HEK293 (cell line): Measurements from ENCODE around the gene MTX1.
A peak's percentile ranks its signal among the peaks of the same experiment; 100 is the strongest.

Experiments used
- BCL6B ChIP-seq: fragments of 450-650 bp; formaldehyde crosslinking; IDR thresholded peaks from 2 replicates; pipeline ENCODE4 v1.5.1; 2017; ENCODE audit warnings: missing biosample characterization, missing genetic modification characterization
- HIC1 ChIP-seq: fragments of 450-650 bp; formaldehyde crosslinking; IDR thresholded peaks from 2 replicates; pipeline ENCODE4 v1.5.1; 2016; ENCODE audit warnings: missing biosample characterization, missing genetic modification characterization
- KLF9 ChIP-seq: fragments of 450-650 bp; formaldehyde crosslinking; IDR thresholded peaks from 2 replicates; pipeline ENCODE4 v1.5.1; 2016; ENCODE audit warnings: missing biosample characterization, missing genetic modification characterization, low read depth
- MYNN ChIP-seq: fragments of 450-650 bp; formaldehyde crosslinking; IDR thresholded peaks from 2 replicates; pipeline ENCODE4 v1.5.1; 2016; ENCODE audit warnings: missing biosample characterization, missing genetic modification characterization, borderline replicate concordance
- PBX3 ChIP-seq: sonication (generic); formaldehyde crosslinking; IDR thresholded peaks from 2 replicates; pipeline ENCODE4 v1.8.1; 2022; ENCODE audit warnings: mild to moderate bottlenecking, moderate library complexity, missing genetic modification reagents
- REST ChIP-seq: fragments of 450-650 bp; formaldehyde crosslinking; IDR thresholded peaks from 2 replicates; pipeline ENCODE4 v1.5.1; 2016; ENCODE audit warnings: missing biosample characterization, missing genetic modification characterization
- ZBTB20 ChIP-seq: fragments of 450-650 bp; formaldehyde crosslinking; IDR thresholded peaks from 2 replicates; pipeline ENCODE4 v1.5.1; 2016; ENCODE audit warnings: missing biosample characterization, missing genetic modification characterization
- ZBTB48 ChIP-seq: fragments of 450-650 bp; formaldehyde crosslinking; IDR thresholded peaks from 2 replicates; pipeline ENCODE4 v1.5.1; 2016; ENCODE audit warnings: missing biosample characterization, missing genetic modification characterization
- ZFHX2 ChIP-seq: fragments of 450-650 bp; formaldehyde crosslinking; conservative IDR thresholded peaks from 2 replicates; pipeline ENCODE4 v1.5.1; 2016; ENCODE audit warnings: missing biosample characterization, missing genetic modification characterization
- ZNF132 ChIP-seq: fragments of 450-650 bp; formaldehyde crosslinking; IDR thresholded peaks from 2 replicates; pipeline ENCODE4 v1.5.1; 2017; ENCODE audit warnings: missing biosample characterization, missing genetic modification characterization, borderline replicate concordance
- ZNF146 ChIP-seq: fragments of 450-650 bp; formaldehyde crosslinking; IDR thresholded peaks from 2 replicates; pipeline ENCODE4 v1.5.1; 2016; ENCODE audit warnings: missing biosample characterization, missing genetic modification characterization
- ZNF148 ChIP-seq: fragments of 450-650 bp; formaldehyde crosslinking; IDR thresholded peaks from 2 replicates; pipeline ENCODE4 v1.5.0; 2017; ENCODE audit warnings: missing biosample characterization, missing genetic modification characterization, borderline replicate concordance
- ZNF174 ChIP-seq: fragments of 450-650 bp; formaldehyde crosslinking; IDR thresholded peaks from 2 replicates; pipeline ENCODE4 v1.5.0; 2017; ENCODE audit warnings: missing biosample characterization, mild to moderate bottlenecking, missing genetic modification characterization
- ZNF561 ChIP-seq: fragments of 450-650 bp; IDR thresholded peaks from 2 replicates; pipeline ENCODE4 v1.5.1; 2018; ENCODE audit warnings: missing biosample characterization, missing genetic modification characterization, borderline replicate concordance
- ZNF600 ChIP-seq: fragments of 450-650 bp; formaldehyde crosslinking; IDR thresholded peaks from 2 replicates; pipeline ENCODE4 v1.5.1; 2016; ENCODE audit warnings: missing biosample characterization, missing genetic modification characterization
- ZNF843 ChIP-seq: fragments of 450-650 bp; formaldehyde crosslinking; IDR thresholded peaks from 2 replicates; pipeline ENCODE4 v1.5.1; 2016; ENCODE audit warnings: missing biosample characterization, missing genetic modification characterization
- ZXDB ChIP-seq: fragments of 450-650 bp; formaldehyde crosslinking; IDR thresholded peaks from 2 replicates; pipeline ENCODE4 v1.5.1; 2016; ENCODE audit warnings: missing biosample characterization, missing genetic modification characterization
- TF ChIP-seq, protein P1 (sequence below): fragments of 450-650 bp; formaldehyde crosslinking; IDR thresholded peaks from 2 replicates; pipeline ENCODE4 v1.5.1; 2016; ENCODE audit warnings: missing biosample characterization, missing genetic modification characterization
- TF ChIP-seq, protein P2 (sequence below): fragments of 450-650 bp; formaldehyde crosslinking; IDR thresholded peaks from 2 replicates; pipeline ENCODE4 v1.5.1; 2017; ENCODE audit warnings: missing biosample characterization, missing genetic modification characterization
- TF ChIP-seq, protein P3 (sequence below): fragments of 450-650 bp; formaldehyde crosslinking; IDR thresholded peaks from 2 replicates; pipeline ENCODE4 v1.5.1; 2016; ENCODE audit warnings: missing biosample characterization, missing genetic modification characterization

MTX1 gene

GRCh38 chr1:155193275-155193990, 15.1 kb upstream of the MTX1 start (continued):
- TF ChIP-seq ZNF132 (tag by site-specific recombination) (no peak), BCL6B (no peak), ZNF561 (tag by site-specific recombination) (peak; percentile 92), ZNF843 (tag by site-specific recombination) (no peak), ZNF146 (tag by site-specific recombination) (no peak), ZXDB (tag by site-specific recombination) (peak; percentile 73; the same call in 1 of the 2 replicates), ZBTB20 (tag by site-specific recombination) (peak; percentile 93), ZFHX2 (tag by site-specific recombination) (peak; percentile 99), ZNF600 (tag by site-specific recombination) (peak; percentile 84), REST (0 out of 2 replicates have a peak, but pooled peaks have one; percentile 14), KLF9 (tag by site-specific recombination) (peak; percentile 63), MYNN (no peak), ZBTB48 (tag by site-specific recombination) (peak; percentile 99), ZNF174 (tag by site-specific recombination) (no peak), HIC1 (peak; percentile 85), ZNF148 (tag by site-specific recombination) (no peak), PBX3 (no peak)
- TF ChIP-seq, protein P1, sequence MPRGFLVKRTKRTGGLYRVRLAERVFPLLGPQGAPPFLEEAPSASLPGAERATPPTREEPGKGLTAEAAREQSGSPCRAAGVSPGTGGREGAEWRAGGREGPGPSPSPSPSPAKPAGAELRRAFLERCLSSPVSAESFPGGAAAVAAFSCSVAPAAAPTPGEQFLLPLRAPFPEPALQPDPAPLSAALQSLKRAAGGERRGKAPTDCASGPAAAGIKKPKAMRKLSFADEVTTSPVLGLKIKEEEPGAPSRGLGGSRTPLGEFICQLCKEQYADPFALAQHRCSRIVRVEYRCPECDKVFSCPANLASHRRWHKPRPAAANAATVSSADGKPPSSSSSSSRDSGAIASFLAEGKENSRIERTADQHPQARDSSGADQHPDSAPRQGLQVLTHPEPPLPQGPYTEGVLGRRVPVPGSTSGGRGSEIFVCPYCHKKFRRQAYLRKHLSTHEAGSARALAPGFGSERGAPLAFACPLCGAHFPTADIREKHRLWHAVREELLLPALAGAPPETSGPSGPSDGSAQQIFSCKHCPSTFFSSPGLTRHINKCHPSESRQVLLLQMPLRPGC (tag by site-specific recombination), result 0 out of 2 replicates have a peak, but pooled peaks have one; percentile 70
- TF ChIP-seq, protein P2, sequence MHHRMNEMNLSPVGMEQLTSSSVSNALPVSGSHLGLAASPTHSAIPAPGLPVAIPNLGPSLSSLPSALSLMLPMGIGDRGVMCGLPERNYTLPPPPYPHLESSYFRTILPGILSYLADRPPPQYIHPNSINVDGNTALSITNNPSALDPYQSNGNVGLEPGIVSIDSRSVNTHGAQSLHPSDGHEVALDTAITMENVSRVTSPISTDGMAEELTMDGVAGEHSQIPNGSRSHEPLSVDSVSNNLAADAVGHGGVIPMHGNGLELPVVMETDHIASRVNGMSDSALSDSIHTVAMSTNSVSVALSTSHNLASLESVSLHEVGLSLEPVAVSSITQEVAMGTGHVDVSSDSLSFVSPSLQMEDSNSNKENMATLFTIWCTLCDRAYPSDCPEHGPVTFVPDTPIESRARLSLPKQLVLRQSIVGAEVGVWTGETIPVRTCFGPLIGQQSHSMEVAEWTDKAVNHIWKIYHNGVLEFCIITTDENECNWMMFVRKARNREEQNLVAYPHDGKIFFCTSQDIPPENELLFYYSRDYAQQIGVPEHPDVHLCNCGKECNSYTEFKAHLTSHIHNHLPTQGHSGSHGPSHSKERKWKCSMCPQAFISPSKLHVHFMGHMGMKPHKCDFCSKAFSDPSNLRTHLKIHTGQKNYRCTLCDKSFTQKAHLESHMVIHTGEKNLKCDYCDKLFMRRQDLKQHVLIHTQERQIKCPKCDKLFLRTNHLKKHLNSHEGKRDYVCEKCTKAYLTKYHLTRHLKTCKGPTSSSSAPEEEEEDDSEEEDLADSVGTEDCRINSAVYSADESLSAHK (tag by site-specific recombination), result no peak
- TF ChIP-seq, protein P3, sequence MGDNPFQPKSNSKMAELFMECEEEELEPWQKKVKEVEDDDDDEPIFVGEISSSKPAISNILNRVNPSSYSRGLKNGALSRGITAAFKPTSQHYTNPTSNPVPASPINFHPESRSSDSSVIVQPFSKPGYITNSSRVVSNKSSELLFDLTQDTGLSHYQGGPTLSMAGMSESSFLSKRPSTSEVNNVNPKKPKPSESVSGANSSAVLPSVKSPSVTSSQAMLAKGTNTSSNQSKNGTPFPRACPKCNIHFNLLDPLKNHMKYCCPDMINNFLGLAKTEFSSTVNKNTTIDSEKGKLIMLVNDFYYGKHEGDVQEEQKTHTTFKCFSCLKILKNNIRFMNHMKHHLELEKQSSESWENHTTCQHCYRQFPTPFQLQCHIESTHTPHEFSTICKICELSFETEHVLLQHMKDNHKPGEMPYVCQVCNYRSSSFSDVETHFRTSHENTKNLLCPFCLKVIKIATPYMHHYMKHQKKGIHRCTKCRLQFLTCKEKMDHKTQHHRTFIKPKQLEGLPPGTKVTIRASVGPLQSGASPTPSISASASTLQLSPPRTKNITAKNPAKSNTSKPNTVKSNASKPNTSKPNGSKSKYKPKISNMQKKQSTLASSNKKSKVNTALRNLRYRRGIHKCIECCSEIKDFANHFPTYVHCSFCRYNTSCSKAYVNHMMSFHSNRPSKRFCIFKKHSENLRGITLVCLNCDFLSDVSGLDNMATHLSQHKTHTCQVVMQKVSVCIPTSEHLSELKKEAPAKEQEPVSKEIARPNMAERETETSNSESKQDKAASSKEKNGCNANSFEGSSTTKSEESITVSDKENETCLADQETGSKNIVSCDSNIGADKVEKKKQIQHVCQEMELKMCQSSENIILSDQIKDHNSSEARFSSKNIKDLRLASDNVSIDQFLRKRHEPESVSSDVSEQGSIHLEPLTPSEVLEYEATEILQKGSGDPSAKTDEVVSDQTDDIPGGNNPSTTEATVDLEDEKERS, result no peak
